Measurements from ENCODE around the gene ST8SIA6. TPM values are rescaled to one million over a fixed set of nuclear protein-coding genes. Genes with fewer than 3 reads are reported as not detected.

Gene ST8SIA6
- total RNA-seq, 2 experiments from 2014 or later = 0.19 to 0.34 TPM

DNA sequence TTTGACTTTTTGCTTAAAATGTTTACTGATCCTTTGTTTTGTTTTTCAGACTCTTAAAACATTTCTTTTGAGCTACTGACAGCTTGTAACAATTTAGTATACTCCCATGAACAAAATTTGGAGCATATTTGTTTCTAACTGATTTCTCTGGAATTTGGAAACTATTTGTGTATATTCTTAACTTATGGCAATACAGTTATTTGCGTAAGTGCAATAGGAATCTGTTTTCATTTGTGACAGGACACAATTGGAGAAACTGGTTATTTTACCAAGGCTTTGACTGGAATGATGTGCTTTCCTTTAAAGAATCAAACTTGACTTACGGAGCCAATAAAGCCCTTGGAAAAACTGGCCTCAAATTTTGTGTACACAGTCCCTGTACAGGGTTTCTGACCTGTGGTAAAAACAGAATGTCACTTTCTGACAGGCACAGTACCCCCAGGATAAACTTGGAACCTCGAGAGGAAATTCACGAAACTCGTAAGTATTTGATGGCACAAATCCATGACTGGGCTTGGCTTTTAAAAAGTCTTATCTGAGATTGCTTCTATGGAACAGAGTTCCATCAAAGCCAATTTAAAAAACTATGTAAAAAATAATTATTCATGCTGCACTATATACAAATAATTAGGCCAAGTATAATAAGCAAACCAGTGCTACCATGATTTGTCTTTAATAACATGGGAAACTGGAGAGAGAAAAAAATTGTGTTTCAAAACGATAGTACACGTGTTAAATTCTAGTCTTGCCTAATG is 70.4 kb downstream of the ST8SIA6 start:
- CTCF ChIA-PET = no interaction called here
- POLR2A ChIA-PET = interaction anchor here (0.8 kb wide), 1 partner anchor 21 kb away, joined by 3 read pairs; no protein-coding TSS in a partner anchor
- no peaks in the 10 kb centered on the region for H3K4me1 ChIP-seq (ENCODE audit: insufficient read depth, low read length)
- Mint-ChIP-seq H3K4me3 (no peak overlapping the region), H3K27ac (no peak overlapping the region), H3K9me3 (no peaks in the 10 kb centered on the region), H3K27me3 (no peaks in the 10 kb centered on the region), H3K36me3 (ENCODE audit: low read depth) (no peaks in the 10 kb centered on the region), H3K4me1 (ENCODE audit: low read depth) (no peaks in the 10 kb centered on the region)
- H3K9me3 ChIP-seq (ENCODE audit: control insufficient read depth in 1 of 2, insufficient read depth in 1 of 2, low read length in 2 of 2) = peaks cover 0 to 5% of the 10 kb centered on the region in 2 experiments
- H3K27me3 ChIP-seq (ENCODE audit: control insufficient read depth in 1 of 2, insufficient read depth in 2 of 2, low read length in 2 of 2) = no peaks in the 10 kb centered on the region
- H3K36me3 ChIP-seq (ENCODE audit: insufficient read depth, low read length) = no peaks in the 10 kb centered on the region
- H3K27ac ChIP-seq (ENCODE audit: low read depth in 1 of 2, low read length in 2 of 2) = no peak overlapping the region
- intact Hi-C loops (cut with DNase I, micrococcal nuclease) = no loop called here
- no peak overlapping the region for H3K4me3 ChIP-seq (ENCODE audit: low read length)
- DNase-seq (no peak), ATAC-seq (ENCODE audit: poor library complexity) (no peak)
- TF ChIP-seq, protein P1, sequence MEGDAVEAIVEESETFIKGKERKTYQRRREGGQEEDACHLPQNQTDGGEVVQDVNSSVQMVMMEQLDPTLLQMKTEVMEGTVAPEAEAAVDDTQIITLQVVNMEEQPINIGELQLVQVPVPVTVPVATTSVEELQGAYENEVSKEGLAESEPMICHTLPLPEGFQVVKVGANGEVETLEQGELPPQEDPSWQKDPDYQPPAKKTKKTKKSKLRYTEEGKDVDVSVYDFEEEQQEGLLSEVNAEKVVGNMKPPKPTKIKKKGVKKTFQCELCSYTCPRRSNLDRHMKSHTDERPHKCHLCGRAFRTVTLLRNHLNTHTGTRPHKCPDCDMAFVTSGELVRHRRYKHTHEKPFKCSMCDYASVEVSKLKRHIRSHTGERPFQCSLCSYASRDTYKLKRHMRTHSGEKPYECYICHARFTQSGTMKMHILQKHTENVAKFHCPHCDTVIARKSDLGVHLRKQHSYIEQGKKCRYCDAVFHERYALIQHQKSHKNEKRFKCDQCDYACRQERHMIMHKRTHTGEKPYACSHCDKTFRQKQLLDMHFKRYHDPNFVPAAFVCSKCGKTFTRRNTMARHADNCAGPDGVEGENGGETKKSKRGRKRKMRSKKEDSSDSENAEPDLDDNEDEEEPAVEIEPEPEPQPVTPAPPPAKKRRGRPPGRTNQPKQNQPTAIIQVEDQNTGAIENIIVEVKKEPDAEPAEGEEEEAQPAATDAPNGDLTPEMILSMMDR (IDR thresholded peaks at IDR 0.05) = no peak

DNA sequence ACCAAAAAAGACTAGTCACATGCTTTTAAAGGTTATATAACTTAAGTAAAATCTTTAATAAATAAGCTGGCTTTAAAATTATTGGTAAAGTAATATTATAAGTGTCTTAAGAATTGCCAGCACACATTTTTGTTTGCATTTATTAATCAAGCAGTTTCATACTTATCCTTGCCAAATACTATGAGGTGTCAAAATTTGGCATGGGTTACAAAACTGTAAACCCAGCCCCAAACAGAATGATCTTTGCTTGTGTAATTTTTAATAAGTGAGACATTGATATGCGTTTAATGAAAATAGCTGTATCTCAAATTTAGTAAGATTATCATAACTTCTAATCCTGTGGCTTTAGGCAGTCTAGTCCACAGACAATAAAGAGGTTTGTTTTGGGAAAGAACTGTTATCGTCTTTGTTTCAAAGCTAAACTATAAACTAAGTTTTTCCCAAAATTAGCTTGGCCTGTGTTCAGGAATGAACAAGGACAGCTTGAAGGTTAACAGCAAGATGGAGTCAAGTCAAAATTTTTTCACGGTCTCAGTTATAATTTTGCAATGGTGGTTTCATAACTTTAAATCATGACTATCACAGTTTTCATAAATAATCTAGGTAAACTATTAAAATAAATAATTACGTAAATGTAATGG is 72.8 kb downstream of the ST8SIA6 start:
- H3K4me3 ChIP-seq (ENCODE audit: low read length) = no peak overlapping the region
- H3K9me3 ChIP-seq (ENCODE audit: control insufficient read depth in 1 of 2, insufficient read depth in 1 of 2, low read length in 2 of 2) = peaks cover 0 to 5% of the 10 kb centered on the region in 2 experiments
- no peak overlapping the region for H3K27ac ChIP-seq (ENCODE audit: low read depth in 1 of 2, low read length in 2 of 2)
- ChIA-PET POLR2A (no interaction called here), CTCF (no interaction called here)
- DNase-seq = no peak
- H3K27ac Mint-ChIP-seq = no peak overlapping the region
- no peaks in the 10 kb centered on the region for H3K9me3 Mint-ChIP-seq
- H3K27me3 ChIP-seq (ENCODE audit: control insufficient read depth in 1 of 2, insufficient read depth in 2 of 2, low read length in 2 of 2) = no peaks in the 10 kb centered on the region
- TF ChIP-seq, protein P1 (IDR thresholded peaks at IDR 0.05) = no peak
- H3K4me1 ChIP-seq (ENCODE audit: insufficient read depth, low read length) = no peaks in the 10 kb centered on the region
- no peak overlapping the region for H3K4me3 Mint-ChIP-seq
- intact Hi-C loops (cut with DNase I, micrococcal nuclease) = no loop called here
- H3K36me3 ChIP-seq (ENCODE audit: insufficient read depth, low read length) = no peaks in the 10 kb centered on the region
- no peaks in the 10 kb centered on the region for H3K27me3 Mint-ChIP-seq
- no peaks in the 10 kb centered on the region for H3K36me3 Mint-ChIP-seq (ENCODE audit: low read depth)
- H3K4me1 Mint-ChIP-seq (ENCODE audit: low read depth) = no peaks in the 10 kb centered on the region
- no peak for ATAC-seq (ENCODE audit: poor library complexity)

DNA sequence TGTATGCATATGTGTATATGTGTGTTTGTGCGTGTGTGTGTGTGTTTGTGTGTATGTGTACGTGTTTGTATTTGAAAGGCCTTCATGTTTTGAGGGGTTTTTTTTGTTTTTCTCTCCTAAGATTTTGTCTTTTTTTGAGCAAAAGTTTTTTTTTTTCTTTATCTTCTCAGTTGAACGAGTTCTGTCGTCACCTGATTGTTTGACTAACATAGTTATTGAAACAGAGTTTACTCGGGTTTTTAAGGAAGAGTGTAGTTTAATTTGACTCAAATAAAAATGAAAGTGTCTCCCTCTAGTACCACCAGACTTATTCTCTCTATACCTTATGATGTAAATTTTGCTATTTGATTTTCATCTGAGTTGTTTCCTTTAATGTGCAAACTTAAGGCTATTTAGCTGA is 73.5 kb downstream of the ST8SIA6 start:
- Mint-ChIP-seq H3K4me3 (no peak overlapping the region), H3K27me3 (no peaks in the 10 kb centered on the region), H3K9me3 (no peaks in the 10 kb centered on the region), H3K27ac (no peak overlapping the region), H3K36me3 (ENCODE audit: low read depth) (no peaks in the 10 kb centered on the region), H3K4me1 (ENCODE audit: low read depth) (no peaks in the 10 kb centered on the region)
- Histone ChIP-seq H3K27ac (ENCODE audit: low read depth in 1 of 2, low read length in 2 of 2) (no peak overlapping the region), H3K9me3 (ENCODE audit: control insufficient read depth in 1 of 2, insufficient read depth in 1 of 2, low read length in 2 of 2) (peaks cover 0 to under 1% of the 10 kb centered on the region in 2 experiments), H3K4me1 (ENCODE audit: insufficient read depth, low read length) (no peaks in the 10 kb centered on the region), H3K4me3 (ENCODE audit: low read length) (no peak overlapping the region), H3K36me3 (ENCODE audit: insufficient read depth, low read length) (no peaks in the 10 kb centered on the region), H3K27me3 (ENCODE audit: control insufficient read depth in 1 of 2, insufficient read depth in 2 of 2, low read length in 2 of 2) (no peaks in the 10 kb centered on the region)
- CTCF ChIA-PET = no interaction called here
- ATAC-seq (ENCODE audit: poor library complexity) (no peak), DNase-seq (no peak)
- intact Hi-C loops (cut with DNase I, micrococcal nuclease) = no loop called here
- POLR2A ChIA-PET = no interaction called here
- TF ChIP-seq, protein P1 (IDR thresholded peaks at IDR 0.05) = no peak

Data from CD4-positive, alpha-beta T cell (primary cell).